ENCODE data around the gene ISOC2. TPM values are rescaled to one million over a fixed set of nuclear protein-coding genes. Genes with fewer than 3 reads are reported as not detected.

The ISOC2 gene
- total RNA-seq, 1 donor from 2014 or later, result 13.7 TPM

DNA sequence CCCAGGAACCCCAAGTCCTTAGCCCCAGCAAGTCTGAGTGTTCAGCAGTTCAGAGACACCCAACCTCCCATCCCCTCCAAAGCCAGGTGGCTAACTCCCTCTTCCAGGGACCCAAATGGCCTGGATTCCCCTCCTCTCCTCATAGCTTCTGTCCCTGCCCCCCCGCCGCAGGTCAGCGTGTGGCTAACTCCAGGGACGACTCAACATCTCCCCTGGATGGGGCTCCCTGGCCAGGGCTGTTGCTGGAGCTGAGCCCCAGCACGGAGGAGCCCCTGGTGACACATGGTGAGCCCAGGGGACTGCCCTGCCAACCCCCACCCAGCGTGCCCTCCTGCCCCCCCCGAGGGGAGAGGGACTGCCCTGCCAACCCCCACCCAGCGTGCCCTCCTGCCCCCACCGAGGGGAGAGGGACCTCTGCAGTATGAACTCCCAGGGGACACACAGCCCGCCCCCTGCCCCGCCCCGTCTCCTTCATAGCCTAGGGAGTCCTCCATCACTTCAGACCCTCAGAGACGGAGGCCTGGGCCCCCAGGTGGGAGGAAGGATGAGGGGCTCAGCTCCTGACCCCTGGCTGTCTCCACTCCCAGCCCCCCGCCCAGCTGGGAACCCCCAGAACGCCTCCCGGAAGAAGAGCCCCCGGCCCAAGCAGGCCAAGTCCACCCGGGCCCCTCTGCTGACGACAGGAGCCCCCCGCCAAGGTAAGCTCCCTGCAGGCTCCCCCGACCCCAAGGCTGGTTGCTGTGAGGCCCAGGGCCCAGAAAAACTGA is 28.5 kb upstream of the ISOC2 start:
- DNase-seq, result no peak

DNA sequence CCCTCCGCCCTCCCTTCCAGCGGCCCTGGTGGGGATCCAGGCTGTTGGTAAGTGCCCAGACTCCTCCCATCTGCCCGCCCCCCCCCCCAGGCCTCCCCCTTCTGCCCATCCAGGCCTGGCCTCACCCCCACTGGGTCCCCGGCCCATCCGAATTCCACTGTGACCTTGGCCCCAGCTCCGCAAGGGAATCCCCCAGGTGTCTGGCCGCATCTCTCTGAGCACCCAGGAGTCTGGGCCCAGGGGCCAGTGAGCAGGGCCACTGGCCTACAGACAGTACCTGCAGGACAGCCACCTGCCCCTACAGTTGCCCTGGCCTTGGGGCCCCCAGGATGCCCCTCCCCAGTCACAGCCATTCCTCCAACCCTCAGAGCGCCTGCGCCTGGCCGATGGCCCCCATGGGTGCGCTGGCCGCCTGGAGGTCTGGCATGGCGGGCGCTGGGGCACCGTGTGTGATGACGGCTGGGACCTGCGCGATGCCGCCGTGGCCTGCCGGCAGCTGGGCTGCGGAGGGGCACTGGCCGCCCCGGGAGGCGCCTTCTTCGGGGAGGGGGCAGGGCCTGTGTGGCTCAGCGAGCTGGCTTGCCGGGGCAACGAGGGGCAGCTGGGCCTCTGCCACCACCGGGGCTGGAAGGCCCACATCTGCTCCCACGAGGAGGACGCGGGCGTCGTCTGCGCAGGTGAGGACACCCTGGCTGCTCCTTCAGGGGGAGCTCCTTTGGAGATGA is 27.7 kb upstream of the ISOC2 start:
- no peak for DNase-seq

DNA sequence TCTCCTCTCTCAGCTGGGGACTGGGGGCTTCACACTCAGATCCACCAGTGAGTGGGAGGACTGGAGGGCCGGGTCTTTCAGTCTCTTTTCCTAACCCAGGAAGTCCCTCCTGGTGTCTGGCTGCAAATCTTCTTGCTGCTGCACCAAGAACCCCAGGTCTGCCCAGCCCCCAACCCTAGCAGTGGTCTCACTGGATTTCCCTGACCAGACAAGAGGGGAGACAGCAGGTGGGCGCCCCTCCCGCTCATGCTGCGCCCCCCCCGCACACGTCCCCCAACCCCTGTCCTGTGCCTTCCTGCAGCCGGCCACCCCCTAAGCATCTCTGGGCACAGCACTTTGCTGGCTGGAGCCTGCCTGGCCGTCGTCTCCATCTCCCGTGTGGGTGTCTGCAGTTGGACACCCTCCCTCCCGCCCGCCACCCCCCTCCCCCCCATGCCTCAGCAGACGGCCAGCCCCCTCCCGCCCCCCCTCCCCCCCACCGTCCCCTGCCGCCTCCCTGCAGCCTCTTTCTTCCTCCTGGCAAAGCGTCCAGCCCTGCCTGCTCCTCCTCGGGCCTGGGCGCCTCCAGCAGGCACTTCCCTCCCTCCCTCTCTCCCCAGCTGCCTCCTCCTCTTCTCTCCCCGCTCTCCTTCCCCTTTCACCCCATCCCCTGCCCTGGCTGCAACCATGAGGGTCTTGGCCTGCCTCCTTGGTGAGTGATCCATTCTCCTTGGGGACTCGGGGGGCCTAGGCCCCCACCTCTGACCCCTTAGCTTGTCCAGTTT is 26.7 kb upstream of the ISOC2 start, which contains the start of gene SSC5D:
SSC5D (plus strand) TSS at position 513 of the 764 bp plus-strand sequence; CDS start at position 667, 154 bp downstream.
- no peak for DNase-seq

DNA sequence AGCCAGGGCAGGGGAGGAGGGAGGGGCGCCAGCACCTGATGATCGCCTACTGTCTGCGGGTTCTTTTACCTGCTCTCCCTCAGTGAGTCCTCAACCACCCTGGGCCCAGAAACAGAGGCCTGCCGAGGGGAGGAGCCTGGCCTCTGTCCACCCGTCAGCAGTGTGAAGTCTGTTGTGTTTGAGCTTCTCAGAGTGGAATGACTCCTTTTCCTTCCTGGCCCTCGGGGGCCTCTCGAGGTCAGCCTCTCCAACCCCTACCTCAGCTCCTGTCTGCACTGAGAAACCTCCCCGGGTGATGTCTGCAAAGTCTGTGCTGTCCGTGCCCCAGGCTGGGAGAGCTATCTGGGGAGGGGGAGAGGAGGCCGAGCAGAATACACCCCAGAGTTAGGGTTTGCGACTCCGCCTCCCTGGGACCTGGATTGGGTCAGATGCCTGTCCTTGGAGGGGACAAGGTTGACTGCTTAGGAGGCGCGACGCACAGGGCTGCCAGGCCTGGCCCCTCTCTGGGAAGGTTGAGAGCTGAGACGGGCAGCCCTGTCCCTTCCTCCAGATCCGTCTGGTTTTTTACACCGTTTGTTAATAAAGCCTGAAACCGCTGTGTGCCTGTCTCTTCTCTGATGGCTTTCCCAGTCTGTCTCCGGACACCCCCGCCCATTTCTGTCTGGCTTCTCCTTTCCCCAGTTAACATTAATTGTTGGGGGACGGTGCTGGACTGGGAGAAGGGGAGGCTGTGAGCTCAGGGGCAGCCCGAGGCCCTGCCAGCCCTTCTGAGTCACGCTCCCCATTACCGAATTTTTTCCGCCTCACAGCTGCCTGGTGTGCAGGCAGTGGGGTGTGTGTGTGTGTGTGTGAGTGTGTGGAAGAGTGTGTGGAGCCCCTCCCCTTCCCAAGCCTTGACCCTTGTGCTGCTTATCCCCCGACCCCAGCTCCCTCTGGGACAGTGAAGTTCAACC is 25.8 kb upstream of the ISOC2 start:
- no peak for DNase-seq

DNA sequence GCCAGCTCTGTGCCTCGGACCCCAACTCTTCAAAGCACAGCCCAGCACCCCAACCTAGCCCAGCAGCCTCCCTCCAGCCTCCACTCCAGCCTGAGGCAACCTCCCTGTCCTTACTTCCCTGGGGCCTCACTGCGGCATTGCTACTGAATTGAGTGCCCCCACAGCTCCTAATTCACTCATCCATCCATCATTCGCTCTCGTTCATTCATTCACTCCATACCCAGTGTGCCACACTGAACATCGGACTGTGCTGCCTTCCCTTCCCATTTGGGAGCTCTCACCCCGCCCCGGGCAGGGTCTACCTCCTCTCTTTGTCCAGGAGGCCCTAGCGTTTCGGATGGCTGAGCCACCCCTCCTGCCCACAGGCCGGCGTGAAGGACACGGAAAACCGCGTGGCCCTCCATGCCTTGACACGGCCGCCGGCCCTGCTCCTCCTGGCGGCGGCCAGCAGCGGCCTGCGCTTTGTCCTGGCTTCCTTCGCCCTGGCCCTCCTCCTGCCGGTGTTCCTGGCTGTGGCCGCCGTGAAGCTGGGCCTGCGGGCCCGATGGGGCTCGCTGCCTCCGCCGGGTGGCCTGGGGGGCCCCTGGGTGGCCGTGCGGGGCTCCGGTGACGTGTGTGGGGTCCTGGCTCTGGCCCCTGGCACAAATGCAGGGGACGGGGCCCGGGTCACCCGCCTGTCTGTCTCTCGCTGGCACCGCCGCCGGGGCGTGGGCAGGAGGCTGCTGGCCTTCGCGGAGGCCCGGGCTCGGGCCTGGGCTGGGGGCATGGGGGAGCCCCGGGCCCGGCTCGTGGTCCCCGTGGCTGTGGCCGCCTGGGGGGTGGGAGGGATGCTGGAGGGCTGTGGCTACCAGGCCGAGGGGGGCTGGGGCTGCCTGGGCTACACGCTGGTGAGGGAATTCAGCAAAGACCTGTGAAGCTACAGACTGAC is 24.9 kb upstream of the ISOC2 start:
- DNase-seq, result no peak

DNA sequence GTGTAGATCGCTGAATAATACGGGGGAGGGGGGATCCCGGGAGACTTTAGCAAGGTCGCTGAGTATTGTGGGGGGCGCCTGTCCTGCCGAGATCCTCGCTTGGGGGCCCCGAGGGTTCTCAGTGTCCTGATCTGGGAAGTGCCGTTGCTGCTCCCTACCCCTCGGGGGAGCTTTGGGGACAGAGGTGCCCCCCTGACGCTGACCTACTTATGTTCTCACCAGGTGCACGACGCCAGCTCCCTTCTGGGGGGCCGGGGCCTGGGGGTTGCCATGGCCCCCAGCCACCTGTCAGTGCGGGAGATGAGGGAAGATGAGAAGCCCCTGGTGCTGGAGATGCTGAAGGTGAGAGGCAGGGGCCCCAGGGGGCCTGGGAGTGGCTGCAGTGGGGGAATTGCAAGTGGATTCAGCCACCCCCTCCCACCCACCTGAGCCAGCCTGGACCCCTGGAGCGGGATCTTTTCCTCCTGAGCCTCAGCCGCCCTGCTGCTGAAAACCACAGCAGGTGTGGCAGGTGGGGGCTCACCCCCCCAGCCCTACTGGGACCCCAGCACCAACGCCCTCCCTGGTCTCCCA is 24.1 kb upstream of the ISOC2 start:
- DNase-seq, result no peak

DNA sequence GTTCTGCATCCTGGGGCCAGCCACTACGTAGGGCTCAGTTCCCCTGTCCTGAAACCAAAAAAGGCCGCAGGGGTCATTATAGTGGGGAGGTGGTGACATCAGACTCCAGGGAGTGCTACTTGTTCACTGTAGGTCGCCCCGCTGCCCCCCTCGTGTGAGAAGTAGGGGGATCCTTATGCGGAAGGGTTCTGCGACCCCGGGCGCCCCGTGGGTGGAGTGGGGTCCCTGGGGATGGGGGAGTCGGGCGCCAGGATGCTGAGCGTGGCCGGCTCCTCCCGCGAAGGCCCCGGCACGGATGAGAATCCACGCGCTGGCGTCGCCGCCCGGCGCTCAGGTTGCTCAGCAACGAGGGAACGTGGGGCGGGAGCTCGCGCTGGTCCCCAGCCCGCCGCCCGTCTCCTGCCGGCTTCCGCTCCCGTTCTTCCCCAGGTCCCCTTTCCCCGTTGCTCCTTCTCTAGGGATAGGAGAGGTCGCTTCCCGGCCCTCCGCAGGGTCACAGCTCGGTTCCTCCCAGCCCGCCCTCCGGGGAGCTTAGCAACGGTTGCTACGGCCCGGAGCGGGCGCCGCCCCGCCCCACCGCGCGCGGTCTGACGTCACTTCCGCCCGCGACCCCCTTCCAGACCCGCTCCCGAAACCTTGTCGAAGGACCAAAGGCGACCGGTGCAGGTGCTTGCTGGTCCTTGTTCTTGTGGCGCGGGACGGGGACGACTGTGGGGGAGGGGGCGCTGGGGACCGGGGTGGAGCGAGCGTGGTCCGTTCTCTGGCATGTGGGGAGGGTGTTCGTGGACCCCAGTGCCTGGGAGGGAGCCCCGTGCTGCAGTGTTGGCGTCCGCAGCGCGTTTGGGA is 23.4 kb upstream of the ISOC2 start, which contains the start of gene NAT14:
NAT14 (plus strand) TSS at position 596 of the 846 bp plus-strand sequence. CDS start 521 bp downstream, outside the sequence.
- DNase-seq, result peak; percentile 55

DNA sequence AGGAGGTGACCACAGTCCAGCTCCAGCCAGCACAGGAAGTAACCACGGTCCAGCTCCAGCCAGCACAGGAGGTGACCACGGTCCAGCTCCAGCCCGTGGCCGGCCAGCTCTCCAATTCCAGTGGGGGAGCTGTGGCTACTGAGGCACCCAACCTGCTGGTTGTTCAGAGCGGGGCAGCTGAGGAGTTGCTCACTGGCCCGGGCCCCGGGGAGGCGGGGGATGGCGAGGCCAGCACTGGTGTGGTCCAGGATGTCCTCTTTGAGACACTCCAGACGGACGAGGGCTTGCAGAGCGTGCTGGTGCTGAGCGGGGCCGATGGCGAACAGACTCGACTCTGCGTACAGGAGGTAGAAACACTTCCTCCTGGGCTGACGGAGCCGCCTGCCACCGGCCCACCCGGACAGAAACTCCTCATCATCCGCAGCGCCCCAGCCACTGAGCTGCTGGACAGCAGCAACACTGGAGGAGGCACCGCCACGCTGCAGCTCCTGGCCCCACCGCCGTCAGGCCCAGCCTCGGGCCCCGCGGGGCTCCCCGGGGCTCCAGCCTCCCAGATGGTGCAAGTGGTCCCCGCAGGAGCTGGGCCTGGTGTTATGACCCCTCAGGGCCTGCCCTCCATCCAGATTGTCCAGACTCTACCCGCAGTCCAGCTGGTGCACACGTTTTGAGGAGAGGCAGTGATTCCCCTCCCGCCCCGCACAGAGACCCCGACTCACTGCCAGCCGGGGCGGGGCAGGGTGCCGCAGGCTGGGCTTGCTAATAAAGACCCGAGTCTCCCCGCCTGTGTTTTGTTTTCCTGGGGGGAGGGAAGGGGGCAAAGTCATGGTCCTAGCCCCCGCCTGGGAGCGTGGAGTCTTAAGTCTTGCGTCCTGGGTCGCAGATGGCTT is 22.5 kb upstream of the ISOC2 start:
- DNase-seq, result no peak

DNA sequence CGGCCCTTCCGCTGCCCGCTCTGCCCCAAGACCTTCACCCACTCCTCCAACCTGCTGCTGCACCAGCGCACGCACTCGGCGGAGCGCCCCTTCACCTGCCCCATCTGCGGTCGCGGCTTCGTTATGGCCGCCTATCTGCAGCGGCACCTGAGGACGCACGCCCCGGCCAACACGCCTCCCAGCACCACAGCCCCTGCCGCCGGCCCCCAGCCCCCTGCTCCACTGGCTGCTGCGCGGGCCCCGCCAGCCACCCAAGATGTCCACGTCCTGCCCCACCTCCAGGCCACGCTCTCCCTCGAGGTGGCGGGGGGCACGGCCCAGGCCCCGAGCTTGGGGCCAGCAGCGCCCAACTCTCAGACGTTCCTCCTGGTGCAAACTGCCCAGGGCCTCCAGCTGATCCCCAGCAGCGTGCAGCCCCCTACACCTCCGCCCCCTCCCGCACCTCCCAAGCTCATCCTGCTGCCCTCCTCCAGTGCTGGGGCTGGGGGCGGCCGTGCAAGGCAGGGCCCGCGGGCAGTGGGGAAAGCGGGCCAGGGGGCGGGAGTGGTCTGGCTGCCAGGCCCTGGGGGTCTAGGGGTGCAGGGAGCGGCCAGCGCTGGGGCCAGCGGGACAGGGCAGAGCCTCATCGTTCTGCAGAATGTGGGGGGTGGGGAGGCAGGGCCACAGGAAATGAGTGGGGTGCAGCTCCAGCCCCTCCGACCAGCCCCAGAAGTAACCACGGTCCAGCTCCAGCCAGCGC is 21.7 kb upstream of the ISOC2 start:
- DNase-seq, result no peak

DNA sequence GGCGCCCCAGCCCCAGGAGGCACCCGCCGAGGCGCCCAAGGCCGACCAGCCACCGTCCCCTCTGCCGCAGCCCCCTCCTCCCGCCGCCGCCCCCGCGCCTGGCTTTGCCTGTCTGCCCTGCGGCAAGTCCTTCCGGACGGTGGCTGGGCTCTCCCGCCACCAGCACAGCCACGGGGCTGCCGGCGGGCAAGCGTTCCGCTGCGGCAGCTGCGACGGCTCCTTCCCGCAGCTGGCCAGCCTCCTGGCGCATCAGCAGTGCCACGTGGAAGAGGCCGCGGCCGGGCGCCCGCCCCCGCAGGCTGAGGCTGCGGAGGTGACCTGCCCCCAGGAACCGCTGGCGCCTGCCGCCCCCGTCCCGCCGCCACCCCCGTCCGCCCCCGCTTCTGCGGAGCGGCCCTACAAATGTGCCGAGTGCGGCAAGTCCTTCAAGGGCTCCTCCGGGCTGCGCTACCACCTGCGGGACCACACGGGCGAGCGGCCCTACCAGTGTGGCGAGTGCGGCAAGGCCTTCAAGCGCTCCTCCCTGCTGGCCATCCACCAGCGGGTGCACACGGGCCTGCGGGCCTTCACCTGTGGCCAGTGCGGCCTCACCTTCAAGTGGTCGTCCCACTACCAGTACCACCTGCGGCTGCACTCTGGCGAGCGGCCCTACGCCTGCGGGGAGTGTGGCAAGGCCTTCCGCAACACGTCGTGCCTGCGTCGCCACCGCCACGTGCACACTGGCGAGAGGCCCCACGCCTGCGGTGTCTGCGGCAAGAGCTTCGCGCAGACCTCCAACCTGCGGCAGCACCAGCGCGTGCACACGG is 20.9 kb upstream of the ISOC2 start:
- DNase-seq, result no peak

DNA sequence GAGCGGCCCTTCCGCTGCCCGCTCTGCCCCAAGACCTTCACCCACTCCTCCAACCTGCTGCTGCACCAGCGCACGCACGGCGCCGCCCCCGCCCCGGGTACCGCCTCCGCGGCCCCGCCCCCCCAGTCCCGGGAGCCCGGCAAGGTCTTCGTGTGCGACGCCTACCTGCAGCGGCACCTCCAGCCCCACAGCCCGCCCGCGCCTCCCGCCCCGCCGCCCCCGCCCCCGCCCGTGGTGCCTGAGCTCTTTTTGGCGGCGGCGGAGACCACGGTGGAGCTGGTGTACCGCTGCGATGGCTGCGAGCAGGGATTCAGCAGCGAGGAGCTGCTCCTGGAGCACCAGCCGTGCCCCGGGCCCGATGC is 20.3 kb upstream of the ISOC2 start:
- no peak for DNase-seq

DNA sequence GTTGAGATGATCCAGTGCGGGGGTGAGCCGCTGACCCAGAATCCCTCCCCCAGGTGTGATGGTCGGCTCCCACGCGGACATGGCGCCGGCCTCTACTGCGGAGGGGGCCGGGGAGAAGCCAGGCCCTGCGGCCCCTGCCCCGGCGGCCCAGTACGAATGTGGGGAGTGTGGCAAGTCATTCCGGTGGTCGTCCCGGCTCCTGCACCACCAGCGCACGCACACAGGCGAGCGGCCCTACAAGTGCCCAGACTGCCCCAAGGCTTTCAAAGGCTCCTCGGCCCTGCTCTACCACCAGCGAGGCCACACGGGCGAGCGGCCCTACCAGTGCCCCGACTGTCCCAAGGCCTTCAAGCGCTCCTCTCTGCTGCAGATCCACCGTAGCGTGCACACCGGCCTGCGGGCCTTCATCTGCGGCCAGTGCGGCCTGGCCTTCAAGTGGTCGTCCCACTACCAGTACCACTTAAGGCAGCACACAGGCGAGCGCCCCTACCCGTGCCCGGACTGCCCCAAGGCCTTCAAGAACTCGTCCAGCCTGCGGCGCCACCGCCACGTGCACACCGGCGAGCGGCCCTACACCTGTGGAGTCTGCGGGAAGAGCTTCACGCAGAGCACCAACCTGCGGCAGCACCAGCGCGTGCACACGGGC is 19.8 kb upstream of the ISOC2 start:
- DNase-seq, result no peak

DNA sequence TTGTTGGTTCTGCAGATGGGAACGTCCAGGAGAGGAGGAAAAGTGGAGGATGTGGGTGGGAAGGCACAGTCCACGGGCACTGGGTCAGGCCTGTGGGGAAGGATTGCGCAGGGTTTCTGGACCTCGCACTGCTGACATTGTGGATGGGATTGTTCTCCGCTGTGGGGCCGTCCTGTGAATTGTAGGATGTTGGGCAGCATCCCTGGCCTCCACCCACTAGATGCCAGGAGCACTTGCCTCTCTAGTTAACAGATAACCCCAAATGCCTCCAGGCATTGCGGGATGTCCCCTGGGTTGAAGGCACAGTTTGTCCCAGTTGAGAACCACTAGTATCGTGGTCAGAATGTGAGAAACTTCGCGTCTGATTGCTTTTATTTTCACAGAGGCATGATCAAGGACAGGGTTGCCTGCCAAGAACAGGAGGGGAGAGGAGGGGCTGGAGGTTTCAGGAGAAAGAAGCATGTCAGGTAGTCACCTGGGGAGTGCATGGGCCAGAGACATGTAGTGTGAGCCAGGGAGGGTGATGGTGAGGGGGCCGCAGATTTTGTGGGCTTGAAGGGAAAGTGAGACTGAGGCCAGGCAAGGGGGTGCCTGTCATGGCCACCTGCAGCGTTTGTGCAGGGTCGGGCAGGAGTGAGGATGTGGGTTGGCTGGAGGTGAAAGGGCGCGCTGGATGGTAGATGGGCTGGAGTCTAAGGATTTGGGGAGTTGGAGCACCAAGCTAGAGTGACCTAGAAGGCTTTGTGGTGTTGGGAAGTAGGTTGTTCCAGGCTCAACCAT is 18.2 kb upstream of the ISOC2 start:
- no peak for DNase-seq

DNA sequence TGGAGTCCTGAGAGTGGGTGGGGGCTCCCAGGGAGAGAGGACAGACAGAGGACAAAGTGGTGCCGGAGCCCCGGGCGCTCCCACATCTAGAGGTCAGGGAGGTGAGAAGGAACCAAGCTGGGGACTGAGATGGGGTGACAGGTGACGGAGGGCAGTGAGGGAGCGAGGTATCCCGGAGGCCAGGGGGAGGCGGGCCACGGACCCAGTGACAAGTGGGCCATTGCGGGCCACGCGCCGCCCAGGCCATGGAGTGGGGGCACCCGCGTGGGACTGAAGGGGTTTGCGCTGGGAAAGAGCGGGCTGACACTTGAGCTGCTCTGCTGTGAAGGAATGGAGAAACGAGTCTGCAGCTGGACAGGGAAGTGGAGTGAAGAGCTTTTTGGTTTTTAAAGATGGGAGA is 17.6 kb upstream of the ISOC2 start:
- DNase-seq, result no peak

DNA sequence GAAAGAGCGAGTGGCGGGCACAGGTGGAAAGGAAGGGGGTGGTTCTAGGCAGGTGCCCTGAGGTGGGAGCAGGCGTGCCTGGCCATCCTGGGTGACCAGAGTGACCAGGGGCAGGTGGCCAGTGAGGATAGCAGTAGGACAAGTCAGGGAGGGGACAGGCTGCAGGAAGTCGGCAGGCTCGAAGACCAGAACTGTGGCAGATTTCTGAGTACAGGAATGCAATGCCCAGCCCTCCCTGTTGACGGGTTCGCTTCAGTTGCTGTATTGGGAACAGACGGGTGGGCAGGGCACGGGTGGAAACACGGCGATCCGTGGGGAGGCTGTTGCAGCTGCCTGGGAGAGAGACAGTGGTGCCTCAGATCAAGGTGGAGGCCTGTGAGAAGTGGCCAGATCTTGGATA is 16.9 kb upstream of the ISOC2 start:
- DNase-seq, result no peak
